SK-N-SH treated with all-trans-retinoic acid at 6 μM for 48 hours (cell line): ENCODE data around the gene CENPB.
"Not testable (repeated sequence)": the region's sequence is repeated elsewhere in the genome, so short reads cannot be mapped to it uniquely, and the experiment has no call there.

Source experiments
- ATAC-seq: fragments of 200-7000 bp; cut with Tn5 transposase; 3 replicates; pipeline ENCODE4 v1.9.1; 2020; ENCODE audit warnings: mild to moderate bottlenecking, moderate library complexity
- ARNTL ChIP-seq: fragments of 450-650 bp; formaldehyde crosslinking; IDR thresholded peaks from 2 replicates; pipeline ENCODE4 v1.5.0; 2020; ENCODE audit warnings: low read depth, mild to moderate bottlenecking, moderate library complexity, borderline replicate concordance
- BACH2 ChIP-seq: fragments of 250-450 bp; sonication (Bioruptor Pico); IDR thresholded peaks from 2 replicates; pipeline ENCODE4 v1.9.0; 2021; ENCODE audit warnings: mild to moderate bottlenecking, borderline replicate concordance
- CSRNP3 ChIP-seq: fragments of 250-450 bp; sonication (Bioruptor Pico); IDR thresholded peaks from 2 replicates; pipeline ENCODE4 v1.5.1; 2021; ENCODE audit warnings: mild to moderate bottlenecking, moderate library complexity
- GLIS3 ChIP-seq: fragments of 250-450 bp; sonication (Bioruptor Pico); IDR thresholded peaks from 2 replicates; pipeline ENCODE4 v1.5.0; 2020; ENCODE audit warnings: mild to moderate bottlenecking, moderate library complexity
- ISL1 ChIP-seq: fragments of 250-450 bp; sonication (Bioruptor Pico); IDR thresholded peaks from 2 replicates; pipeline ENCODE4 v2.1.2; 2022; ENCODE audit warnings: mild to moderate bottlenecking, moderate library complexity
- OSR1 ChIP-seq: fragments of 250-450 bp; sonication (Bioruptor Pico); IDR thresholded peaks from 2 replicates; pipeline ENCODE4 v1.8.0; 2022; ENCODE audit warnings: moderate library complexity, mild to moderate bottlenecking, inconsistent platforms
- POU6F1 ChIP-seq: fragments of 250-450 bp; sonication (Bioruptor Pico); IDR thresholded peaks from 2 replicates; pipeline ENCODE4 v1.8.0; 2021; ENCODE audit warnings: low read depth, mild to moderate bottlenecking, moderate library complexity, borderline replicate concordance
- PPARA ChIP-seq: fragments of 250-450 bp; sonication (Bioruptor Pico); IDR thresholded peaks from 2 replicates; pipeline ENCODE4 v1.5.0; 2020; ENCODE audit warnings: mild to moderate bottlenecking, borderline replicate concordance
- RARB ChIP-seq: fragments of 250-450 bp; sonication (Bioruptor Pico); IDR thresholded peaks from 2 replicates; pipeline ENCODE4 v1.8.0; 2021; ENCODE audit warnings: mild to moderate bottlenecking, moderate library complexity
- SNAI2 ChIP-seq: fragments of 250-450 bp; sonication (Bioruptor Pico); IDR thresholded peaks from 2 replicates; pipeline ENCODE4 v1.5.0; 2020; ENCODE audit warnings: mild to moderate bottlenecking, moderate library complexity
- TCF4 ChIP-seq: fragments of 250-450 bp; sonication (Bioruptor Pico); IDR thresholded peaks from 2 replicates; pipeline ENCODE4 v1.8.0; 2021; ENCODE audit warnings: mild to moderate bottlenecking, moderate library complexity, borderline replicate concordance
- TOX ChIP-seq: fragments of 250-450 bp; sonication (Bioruptor Pico); IDR thresholded peaks from 2 replicates; pipeline ENCODE4 v1.8.0; 2021; ENCODE audit warnings: mild to moderate bottlenecking, moderate library complexity, borderline replicate concordance
- TSHZ2 ChIP-seq: fragments of 250-450 bp; sonication (Bioruptor Pico); IDR thresholded peaks from 2 replicates; pipeline ENCODE4 v1.5.0; 2020; ENCODE audit warnings: mild to moderate bottlenecking, moderate library complexity
- ZC3H10 ChIP-seq: fragments of 250-450 bp; sonication (Bioruptor Pico); IDR thresholded peaks from 2 replicates; pipeline ENCODE4 v1.5.1; 2021; ENCODE audit warnings: mild to moderate bottlenecking, moderate library complexity
- ZFP3 ChIP-seq: fragments of 250-450 bp; sonication (Bioruptor Pico); IDR thresholded peaks from 2 replicates; pipeline ENCODE4 v1.5.0; 2020; ENCODE audit warnings: mild to moderate bottlenecking, moderate library complexity
- ZFP30 ChIP-seq: fragments of 450-650 bp; formaldehyde crosslinking; IDR thresholded peaks from 2 replicates; pipeline ENCODE4 v1.5.0; 2022; ENCODE audit warnings: mild to moderate bottlenecking, moderate library complexity
- ZNF565 ChIP-seq: fragments of 450-650 bp; formaldehyde crosslinking; conservative IDR thresholded peaks from 2 replicates; pipeline ENCODE4 v1.5.0; 2020; ENCODE audit warnings: low read depth, mild to moderate bottlenecking, moderate library complexity
- ZNF8 ChIP-seq: fragments of 450-650 bp; formaldehyde crosslinking; IDR thresholded peaks from 2 replicates; pipeline ENCODE4 v1.5.0; 2020; ENCODE audit warnings: mild to moderate bottlenecking, moderate library complexity
- TF ChIP-seq, protein P1 (sequence below): fragments of 250-450 bp; sonication (Bioruptor Pico); IDR thresholded peaks from 2 replicates; pipeline ENCODE4 v1.8.0; 2020; ENCODE audit warnings: mild to moderate bottlenecking, moderate library complexity, borderline replicate concordance

The CENPB gene

DNA sequence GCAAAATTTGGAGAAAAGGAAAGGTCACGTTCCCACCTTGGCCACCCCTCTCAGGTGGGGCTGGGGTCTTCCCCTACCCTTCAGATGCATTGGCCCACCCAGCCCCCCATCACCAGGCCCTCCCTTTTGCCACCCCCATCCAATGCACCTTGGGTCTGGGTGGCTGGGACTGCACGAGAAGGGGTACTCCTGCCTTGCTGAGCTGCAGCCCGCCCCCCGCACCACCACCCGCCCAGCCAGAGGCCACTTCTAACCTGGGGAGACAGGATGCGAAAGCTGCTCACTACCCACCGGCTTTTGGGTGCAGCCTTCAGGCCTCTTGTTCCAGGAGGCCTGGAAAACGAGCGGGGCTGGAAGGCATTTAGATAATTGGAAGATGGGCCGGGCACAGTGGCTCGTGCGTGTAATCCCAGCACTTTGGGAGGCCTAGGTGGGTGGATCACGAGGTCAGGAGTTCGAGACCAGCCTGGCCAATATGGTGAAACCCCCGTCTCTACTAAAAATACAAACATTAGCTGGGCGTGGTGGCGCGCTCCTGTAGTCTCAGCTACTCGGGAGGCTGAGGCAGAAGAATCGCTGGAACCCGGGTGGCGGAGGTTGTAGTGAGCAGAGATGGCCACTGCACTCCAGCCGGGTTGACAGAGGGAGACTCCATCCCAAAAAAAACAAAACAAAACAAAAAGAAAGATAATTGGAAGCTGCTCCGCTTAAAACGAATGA is 8.3 kb upstream of the CENPB start:
- TF ChIP-seq BACH2, result no peak
- ATAC-seq, result no peak

DNA sequence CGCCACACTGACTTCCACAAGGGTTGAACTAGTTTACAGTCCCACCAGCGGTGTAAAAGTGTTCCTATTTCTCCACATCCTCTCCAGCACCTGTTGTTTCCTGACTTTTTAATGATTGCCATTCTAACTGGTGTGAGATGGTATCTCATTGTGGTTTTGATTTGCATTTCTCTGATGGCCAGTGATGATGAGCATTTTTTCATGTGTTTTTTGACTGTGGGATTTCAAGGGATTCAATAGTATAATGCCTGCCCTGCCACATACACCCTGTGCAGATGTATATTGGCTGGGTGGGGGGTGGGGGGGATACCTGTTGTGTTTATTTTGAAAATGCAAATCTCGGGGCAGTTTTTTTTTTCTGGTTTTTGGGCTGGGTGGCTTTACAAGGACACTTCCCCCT is 7.6 kb upstream of the CENPB start:
- ATAC-seq, result not testable (repeated sequence)

GRCh38 chr20:3789201-3789600 is 2.7 kb upstream of the CENPB start:
- not testable (repeated sequence) for ATAC-seq

GRCh38 chr20:3788685-3789155 is 2.2 kb upstream of the CENPB start:
- no peak for ATAC-seq
- TF ChIP-seq ZNF8 (CRISPR knock-in tag) (no peak), GLIS3 (CRISPR knock-in tag) (no peak), TOX (CRISPR knock-in tag) (no peak), ZFP3 (CRISPR knock-in tag) (no peak), ARNTL (CRISPR knock-in tag) (no peak), PPARA (CRISPR knock-in tag) (no peak), ZC3H10 (CRISPR knock-in tag) (no peak), TCF4 (CRISPR knock-in tag) (no peak), TSHZ2 (CRISPR knock-in tag) (no peak), ZNF565 (no peak), OSR1 (CRISPR knock-in tag) (no peak), RARB (CRISPR knock-in tag) (no peak), SNAI2 (CRISPR knock-in tag) (no peak), ISL1 (CRISPR knock-in tag) (no peak), CSRNP3 (no peak), BACH2 (no peak), POU6F1 (CRISPR knock-in tag) (no peak)
- TF ChIP-seq, protein P1, sequence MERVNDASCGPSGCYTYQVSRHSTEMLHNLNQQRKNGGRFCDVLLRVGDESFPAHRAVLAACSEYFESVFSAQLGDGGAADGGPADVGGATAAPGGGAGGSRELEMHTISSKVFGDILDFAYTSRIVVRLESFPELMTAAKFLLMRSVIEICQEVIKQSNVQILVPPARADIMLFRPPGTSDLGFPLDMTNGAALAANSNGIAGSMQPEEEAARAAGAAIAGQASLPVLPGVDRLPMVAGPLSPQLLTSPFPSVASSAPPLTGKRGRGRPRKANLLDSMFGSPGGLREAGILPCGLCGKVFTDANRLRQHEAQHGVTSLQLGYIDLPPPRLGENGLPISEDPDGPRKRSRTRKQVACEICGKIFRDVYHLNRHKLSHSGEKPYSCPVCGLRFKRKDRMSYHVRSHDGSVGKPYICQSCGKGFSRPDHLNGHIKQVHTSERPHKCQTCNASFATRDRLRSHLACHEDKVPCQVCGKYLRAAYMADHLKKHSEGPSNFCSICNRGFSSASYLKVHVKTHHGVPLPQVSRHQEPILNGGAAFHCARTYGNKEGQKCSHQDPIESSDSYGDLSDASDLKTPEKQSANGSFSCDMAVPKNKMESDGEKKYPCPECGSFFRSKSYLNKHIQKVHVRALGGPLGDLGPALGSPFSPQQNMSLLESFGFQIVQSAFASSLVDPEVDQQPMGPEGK (CRISPR knock-in tag), result no peak

DNA sequence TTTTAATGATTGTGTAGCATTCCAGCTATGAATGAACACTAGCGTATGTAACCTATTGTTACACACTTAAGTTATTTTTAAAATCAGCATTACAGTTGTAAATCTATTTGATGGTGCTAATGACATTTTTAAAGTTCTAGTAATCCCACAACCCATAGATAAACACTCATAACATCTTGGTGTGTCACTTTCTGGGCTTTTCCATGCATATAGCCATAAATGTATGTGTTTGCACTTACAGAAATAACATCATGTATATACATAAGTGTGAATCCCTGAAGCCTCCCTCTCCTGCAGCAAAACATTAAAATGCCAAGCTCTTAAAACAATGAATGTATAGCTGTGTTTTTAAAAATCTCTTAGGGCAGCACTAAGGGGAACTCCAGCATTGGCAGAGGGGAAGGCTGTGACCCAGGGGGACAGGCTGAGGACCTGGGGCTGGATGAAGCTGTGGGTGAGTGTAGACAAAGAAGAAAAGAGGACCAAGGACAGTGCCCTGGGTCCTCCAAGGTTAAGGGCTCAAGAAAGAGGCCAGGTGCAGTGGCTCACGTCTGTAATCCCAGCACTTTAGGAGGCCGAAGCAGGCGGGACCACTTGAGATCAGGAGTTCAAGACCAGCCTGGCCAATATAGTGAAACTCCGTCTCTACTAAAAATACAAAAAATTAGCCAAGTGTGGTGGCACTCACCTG is 929 bp upstream of the CENPB start:
- TF ChIP-seq ZFP30 (CRISPR knock-in tag) (no peak), ZC3H10 (CRISPR knock-in tag) (no peak), ARNTL (CRISPR knock-in tag) (no peak)
- ATAC-seq, result no peak
